ENCODE results near the gene MCRIP2.

GRCh38 chr16:657487-657886 is 15.9 kb downstream of the MCRIP2 start:
- TF ChIP-seq SPI1 (IDR thresholded peaks at IDR 0.05; ENCODE audit: borderline replicate concordance, low read depth) (no peak), CTCF (IDR thresholded peaks at IDR 0.05; ENCODE audit: insufficient read depth, low read length) (no peak)

All from HL-60 (cell line).